NOMO-1 treated with DMSO at 0.1 percent for 48 hours (cell line): ENCODE data around the gene BTN1A1.
"Not testable (repeated sequence)": the region's sequence is repeated elsewhere in the genome, so short reads cannot be mapped to it uniquely, and the experiment has no call there.

Experiments used
- DNase-seq: peaks from one replicate; lab custom pipeline; 2025; ENCODE audit not compliant: unreplicated experiment; lab: John Stamatoyannopoulos, UW

BTN1A1 gene

GRCh38 chr6:26537160-26537845 lies 37.2 kb downstream of the BTN1A1 start:
- peak; percentile 92 for DNase-seq

- DNase-seq = peak; percentile 87
These were observed 37.9 kb downstream of the BTN1A1 start, which contains the start of gene HMGN4 for GRCh38 chr6:26537846-26538571. Gene HMGN4 (plus strand): TSS chr6:26538366. CDS start chr6:26545207, 6,841 bp downstream.

GRCh38 chr6:26538572-26538902 lies 38.4 kb downstream of the BTN1A1 start:
- no peak for DNase-seq

GRCh38 chr6:26539071-26539615 lies 39.0 kb downstream of the BTN1A1 start:
- DNase-seq = no peak

GRCh38 chr6:26541579-26541978 lies 41.5 kb downstream of the BTN1A1 start:
- DNase-seq = no peak

GRCh38 chr6:26543953-26544352 lies 43.9 kb downstream of the BTN1A1 start:
- no peak for DNase-seq

GRCh38 chr6:26544473-26544872 lies 44.4 kb downstream of the BTN1A1 start:
- no peak for DNase-seq

- peak; percentile 79 for DNase-seq
These were observed 45.5 kb downstream of the BTN1A1 start for GRCh38 chr6:26545627-26546026.

GRCh38 chr6:26547363-26547762 lies 47.3 kb downstream of the BTN1A1 start:
- not testable (repeated sequence) for DNase-seq

GRCh38 chr6:26550250-26550993 lies 50.3 kb downstream of the BTN1A1 start:
- DNase-seq = peak; percentile 58

GRCh38 chr6:26552205-26552604 lies 52.1 kb downstream of the BTN1A1 start:
- DNase-seq = no peak

- no peak for DNase-seq
These were observed 52.6 kb downstream of the BTN1A1 start for GRCh38 chr6:26552640-26553188.

- DNase-seq = peak; percentile 77
These were observed 53.1 kb downstream of the BTN1A1 start for GRCh38 chr6:26553264-26553634.

GRCh38 chr6:26553635-26554446 lies 53.7 kb downstream of the BTN1A1 start:
- peak; percentile 85 for DNase-seq

GRCh38 chr6:26554447-26554696 lies 54.3 kb downstream of the BTN1A1 start:
- no peak for DNase-seq

- DNase-seq = peak; percentile 37
These were observed 54.8 kb downstream of the BTN1A1 start for GRCh38 chr6:26554697-26555504.

GRCh38 chr6:26555505-26556262 lies 55.6 kb downstream of the BTN1A1 start:
- DNase-seq = no peak

GRCh38 chr6:26556263-26557070 lies 56.4 kb downstream of the BTN1A1 start:
- no peak for DNase-seq
